Natural killer cell (primary cell): Measurements from ENCODE around the gene TMEM126A. TPM values are rescaled to one million over a fixed set of nuclear protein-coding genes. Genes with fewer than 3 reads are reported as not detected.

Experiments
- ATAC-seq, 3 donors: fragments of 150-1000 bp in 2 of 3; fragments of 200-7000 bp in 1 of 3; cut with Tn5 transposase; 1 replicate in 1 of 3; 2 replicates in 2 of 3; pipeline ENCODE4 v1.10.0; 2021; ENCODE audit warnings: mild to moderate bottlenecking in 2 of 3, moderate library complexity in 2 of 3
- DNase-seq, 2 donors: peaks; one replicate each; pipeline versions ENCODE4 v3.0.0 to v3.0.0-alpha.2; 2013 to 2021; ENCODE audit warnings: mixed read lengths in 1 of 2
- H3K27ac ChIP-seq: one replicate; pipeline ENCODE4 v1.5.1; 2013; ENCODE audit warnings: mild to moderate bottlenecking, low read length
- H3K27me3 ChIP-seq: one replicate; pipeline ENCODE4 v1.6.1; 2013; ENCODE audit warnings: low read length; ENCODE audit not compliant: control insufficient read depth, insufficient read depth
- H3K36me3 ChIP-seq: one replicate; pipeline ENCODE4 v1.6.1; 2013; ENCODE audit warnings: low read length; ENCODE audit not compliant: control insufficient read depth, insufficient read depth
- H3K4me1 ChIP-seq: one replicate; pipeline ENCODE4 v1.6.1; 2013; ENCODE audit warnings: low read length; ENCODE audit not compliant: control insufficient read depth, insufficient read depth
- H3K4me3 ChIP-seq: one replicate; pipeline ENCODE4 v1.5.1; 2013; ENCODE audit warnings: low read length
- H3K9me3 ChIP-seq: one replicate; pipeline ENCODE4 v1.6.1; 2013; ENCODE audit warnings: low read length; ENCODE audit not compliant: control insufficient read depth, insufficient read depth
- H3K27ac Mint-ChIP-seq, 2 donors: one replicate each; pipeline ENCODE4 v1.8.0; 2022; ENCODE audit warnings: mild to moderate bottlenecking in 2 of 2, mixed read lengths in 2 of 2, moderate library complexity in 1 of 2
- H3K27me3 Mint-ChIP-seq, 2 donors: one replicate each; pipeline ENCODE4 v1.8.0; 2022; ENCODE audit warnings: low read depth in 2 of 2, mixed read lengths in 2 of 2
- H3K36me3 Mint-ChIP-seq: one replicate; pipeline ENCODE4 v1.8.0; 2022; ENCODE audit warnings: mixed read lengths
- H3K4me1 Mint-ChIP-seq, 2 donors: one replicate each; pipeline ENCODE4 v1.8.0; 2022; ENCODE audit warnings: mixed read lengths in 2 of 2
- H3K4me3 Mint-ChIP-seq: one replicate; pipeline ENCODE4 v1.8.0; 2022; ENCODE audit warnings: mild to moderate bottlenecking, moderate library complexity, mixed read lengths
- H3K9me3 Mint-ChIP-seq, 2 donors: one replicate each; pipeline ENCODE4 v1.8.0; 2022; ENCODE audit warnings: mixed read lengths in 2 of 2
- WGBS: methylation state at CpG from one replicate; pipeline ENCODE4 v1.1.7; 2013; ENCODE audit warnings: missing lambda C conversion rate; ENCODE audit not compliant: insufficient coverage; 5-methylcytosine and 5-hydroxymethylcytosine counted together
- intact Hi-C: fragments of 100-400 bp; cut with micrococcal nuclease; formaldehyde crosslinking; loops from one replicate; pipeline ENCODE4 v1.14.2; 2022
- total RNA-seq, 4 donors: library from RNA; stranded (reverse); fragments of 120-200 nt in 1 of 4; gene quantifications; one replicate each; pipeline versions ENCODE4 v1.2.3 to v1.2.4, GENCODE V29; 2013 to 2022
- TF ChIP-seq, protein P1 (sequence below): fragments of 200-600 bp; IDR thresholded peaks from one replicate; pipeline ENCODE4 v1.8.0; 2022; ENCODE audit warnings: antibody characterized with exemption

The TMEM126A gene
- total RNA-seq, 3 donors from 2014 or later (not counting 1 experiment from before 2014, with no cell fraction given): 16.8 to 27.6 (median 23.2) TPM

DNA sequence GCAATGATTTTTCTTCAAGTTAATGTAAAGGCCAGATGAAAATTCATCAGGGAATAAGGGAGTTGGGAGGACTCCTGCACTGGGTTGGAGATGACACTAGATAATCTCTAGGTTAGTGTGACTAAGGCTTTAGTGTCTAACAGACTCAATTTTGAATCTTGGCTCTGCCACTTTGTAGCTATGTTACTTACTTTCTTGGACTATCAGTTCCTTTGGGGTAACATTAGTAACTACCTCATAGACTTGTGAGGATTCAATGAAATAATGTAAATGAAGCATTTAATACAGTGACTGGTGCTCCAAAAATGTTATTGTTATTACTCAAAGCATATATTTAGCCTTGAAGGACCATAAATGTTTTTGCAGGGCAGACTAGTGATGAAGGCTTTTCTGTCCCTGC is 47.8 kb downstream of the TMEM126A start:
- H3K4me3 Mint-ChIP-seq: no peak overlapping the region
- Histone ChIP-seq H3K4me3 (no peak overlapping the region), H3K4me1 (peaks cover 8% of the 10 kb centered on the region), H3K27me3 (no peaks in the 10 kb centered on the region), H3K27ac (no peak overlapping the region), H3K9me3 (no peaks in the 10 kb centered on the region), H3K36me3 (peaks cover 51% of the 10 kb centered on the region)
- intact Hi-C loops: loop anchor here (10.0 kb wide), 1 partner anchor 159 kb away; the partner anchor contains the start of gene CCDC83
- DNase-seq (no peak), ATAC-seq (no peak)
- TF ChIP-seq, protein P1, sequence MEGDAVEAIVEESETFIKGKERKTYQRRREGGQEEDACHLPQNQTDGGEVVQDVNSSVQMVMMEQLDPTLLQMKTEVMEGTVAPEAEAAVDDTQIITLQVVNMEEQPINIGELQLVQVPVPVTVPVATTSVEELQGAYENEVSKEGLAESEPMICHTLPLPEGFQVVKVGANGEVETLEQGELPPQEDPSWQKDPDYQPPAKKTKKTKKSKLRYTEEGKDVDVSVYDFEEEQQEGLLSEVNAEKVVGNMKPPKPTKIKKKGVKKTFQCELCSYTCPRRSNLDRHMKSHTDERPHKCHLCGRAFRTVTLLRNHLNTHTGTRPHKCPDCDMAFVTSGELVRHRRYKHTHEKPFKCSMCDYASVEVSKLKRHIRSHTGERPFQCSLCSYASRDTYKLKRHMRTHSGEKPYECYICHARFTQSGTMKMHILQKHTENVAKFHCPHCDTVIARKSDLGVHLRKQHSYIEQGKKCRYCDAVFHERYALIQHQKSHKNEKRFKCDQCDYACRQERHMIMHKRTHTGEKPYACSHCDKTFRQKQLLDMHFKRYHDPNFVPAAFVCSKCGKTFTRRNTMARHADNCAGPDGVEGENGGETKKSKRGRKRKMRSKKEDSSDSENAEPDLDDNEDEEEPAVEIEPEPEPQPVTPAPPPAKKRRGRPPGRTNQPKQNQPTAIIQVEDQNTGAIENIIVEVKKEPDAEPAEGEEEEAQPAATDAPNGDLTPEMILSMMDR: no peak
- no peaks in the 10 kb centered on the region for H3K9me3 Mint-ChIP-seq
- peak overlapping the region; percentile 19 to 27 for H3K27ac Mint-ChIP-seq
- H3K36me3 Mint-ChIP-seq: peaks cover 12% of the 10 kb centered on the region
- H3K4me1 Mint-ChIP-seq: peaks cover 13 to 23% of the 10 kb centered on the region in 2 donors
- no peaks in the 10 kb centered on the region for H3K27me3 Mint-ChIP-seq

DNA sequence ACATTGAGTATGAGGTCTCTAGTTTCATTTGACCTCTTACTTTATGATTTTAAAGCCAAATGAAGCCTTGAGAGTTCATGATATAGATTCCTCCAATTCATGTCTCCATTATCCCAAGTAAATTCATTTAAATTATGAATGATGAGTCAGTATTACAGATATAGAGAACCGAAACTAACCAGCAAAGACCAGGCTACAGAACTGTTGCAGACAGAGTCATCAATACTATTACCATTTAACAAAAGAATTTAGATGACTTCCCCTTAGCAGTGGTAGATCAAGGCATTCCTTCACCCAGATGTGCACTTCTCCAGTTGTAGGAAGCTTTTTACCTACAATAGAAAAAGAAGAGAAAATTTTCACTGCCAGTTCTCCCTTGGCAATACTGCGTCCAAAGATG is 50.0 kb downstream of the TMEM126A start:
- no peaks in the 10 kb centered on the region for H3K9me3 Mint-ChIP-seq
- H3K4me3 Mint-ChIP-seq: no peak overlapping the region

DNA sequence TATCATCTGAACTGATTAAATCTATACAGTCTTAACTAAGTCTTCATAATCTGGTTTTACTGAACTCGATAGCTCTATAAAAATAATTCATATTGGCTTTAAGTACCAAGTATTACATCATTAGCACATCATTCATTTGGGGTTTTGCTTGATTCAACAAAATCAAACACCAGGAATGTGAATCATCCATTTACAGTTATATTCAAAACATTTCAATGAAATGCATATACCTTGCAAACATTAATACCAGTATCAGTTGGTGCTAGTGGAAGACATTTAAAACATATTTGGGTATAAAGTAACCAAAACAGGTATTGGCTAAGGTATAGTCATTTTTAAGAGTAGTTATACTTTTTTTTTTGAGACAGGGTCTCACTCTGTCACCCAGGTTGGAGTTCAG is 50.4 kb downstream of the TMEM126A start:
- H3K27ac ChIP-seq: no peak overlapping the region
- H3K27me3 ChIP-seq: no peaks in the 10 kb centered on the region
- H3K36me3 ChIP-seq: peaks cover 32% of the 10 kb centered on the region
- Mint-ChIP-seq H3K4me3 (no peak overlapping the region), H3K27me3 (no peaks in the 10 kb centered on the region), H3K9me3 (no peaks in the 10 kb centered on the region), H3K4me1 (peaks cover 16 to 27% of the 10 kb centered on the region in 2 donors), H3K27ac (peak overlapping the region in 1 of 2 donors; percentile 92), H3K36me3 (peaks cover 11% of the 10 kb centered on the region)
- TF ChIP-seq, protein P1: no peak
- no peaks in the 10 kb centered on the region for H3K9me3 ChIP-seq
- DNase-seq (no peak), ATAC-seq (no peak)
- intact Hi-C loops: loop anchor here (10.0 kb wide), 1 partner anchor 157 kb away; the partner anchor contains the start of gene CCDC83
- no peak overlapping the region for H3K4me3 ChIP-seq
- peaks cover 8% of the 10 kb centered on the region for H3K4me1 ChIP-seq
- 86% methylated on average over 1 of the region's 1 CpG for WGBS

More for the DNA sequence above, 50.0 kb downstream of the TMEM126A start:
- H3K36me3 ChIP-seq: peaks cover 37% of the 10 kb centered on the region
- TF ChIP-seq, protein P1: no peak
- intact Hi-C loops: loop anchor here (10.0 kb wide), 1 partner anchor 157 kb away; the partner anchor contains the start of gene CCDC83
- ATAC-seq (no peak), DNase-seq (no peak)
- H3K9me3 ChIP-seq: no peaks in the 10 kb centered on the region
- WGBS: 80% methylated on average over 1 of the region's 2 CpGs
- no peaks in the 10 kb centered on the region for H3K27me3 ChIP-seq
- Mint-ChIP-seq H3K27ac (peak overlapping the region; percentile 20 to 92), H3K4me1 (peaks cover 16 to 27% of the 10 kb centered on the region in 2 donors), H3K36me3 (peaks cover 11% of the 10 kb centered on the region), H3K27me3 (no peaks in the 10 kb centered on the region)
- no peak overlapping the region for H3K4me3 ChIP-seq
- H3K27ac ChIP-seq: no peak overlapping the region
- H3K4me1 ChIP-seq: peaks cover 8% of the 10 kb centered on the region
